ENCODE data around the gene SEMA5A.

The SEMA5A gene

GRCh38 chr5:9440517-9440916 is 105.4 kb downstream of the SEMA5A start:
- no peak for TF ChIP-seq GATA2 (IDR thresholded peaks at IDR 0.05; ENCODE audit: low read depth, low read length)
- TF ChIP-seq GATA3 (IDR thresholded peaks at IDR 0.05; ENCODE audit: low read depth, low read length), result no peak

- TF ChIP-seq GATA3 (IDR thresholded peaks at IDR 0.05; ENCODE audit: low read depth, low read length), result no peak
- no peak for TF ChIP-seq GATA2 (IDR thresholded peaks at IDR 0.05; ENCODE audit: low read depth, low read length)
Measured at GRCh38 chr5:9439531-9440292, 106.2 kb downstream of the SEMA5A start.

GRCh38 chr5:9438596-9439354 is 107.1 kb downstream of the SEMA5A start:
- no peak for TF ChIP-seq GATA2 (IDR thresholded peaks at IDR 0.05; ENCODE audit: low read depth, low read length)
- TF ChIP-seq GATA3 (IDR thresholded peaks at IDR 0.05; ENCODE audit: low read depth, low read length), result no peak

GRCh38 chr5:9437741-9438240 is 108.1 kb downstream of the SEMA5A start:
- no peak for TF ChIP-seq GATA2 (IDR thresholded peaks at IDR 0.05; ENCODE audit: low read depth, low read length)
- no peak for TF ChIP-seq GATA3 (IDR thresholded peaks at IDR 0.05; ENCODE audit: low read depth, low read length)

- TF ChIP-seq GATA3 (IDR thresholded peaks at IDR 0.05; ENCODE audit: low read depth, low read length) (no peak), GATA2 (IDR thresholded peaks at IDR 0.05; ENCODE audit: low read depth, low read length) (peak; percentile 31)
Measured at GRCh38 chr5:9431496-9432258, 114.2 kb downstream of the SEMA5A start.

GRCh38 chr5:9431151-9431495 is 114.8 kb downstream of the SEMA5A start:
- no peak for TF ChIP-seq GATA3 (IDR thresholded peaks at IDR 0.05; ENCODE audit: low read depth, low read length)

- no peak for TF ChIP-seq GATA3 (IDR thresholded peaks at IDR 0.05; ENCODE audit: low read depth, low read length)
- TF ChIP-seq GATA2 (IDR thresholded peaks at IDR 0.05; ENCODE audit: low read depth, low read length), result no peak
Measured at GRCh38 chr5:9430306-9430705, 115.6 kb downstream of the SEMA5A start.

GRCh38 chr5:9429691-9430215 is 116.1 kb downstream of the SEMA5A start:
- no peak for TF ChIP-seq GATA3 (IDR thresholded peaks at IDR 0.05; ENCODE audit: low read depth, low read length)
- TF ChIP-seq GATA2 (IDR thresholded peaks at IDR 0.05; ENCODE audit: low read depth, low read length), result no peak

- TF ChIP-seq GATA2 (IDR thresholded peaks at IDR 0.05; ENCODE audit: low read depth, low read length), result no peak
- no peak for TF ChIP-seq GATA3 (IDR thresholded peaks at IDR 0.05; ENCODE audit: low read depth, low read length)
Measured at GRCh38 chr5:9428272-9428671, 117.6 kb downstream of the SEMA5A start.

GRCh38 chr5:9425710-9426109 is 120.2 kb downstream of the SEMA5A start:
- TF ChIP-seq GATA2 (IDR thresholded peaks at IDR 0.05; ENCODE audit: low read depth, low read length), result no peak
- TF ChIP-seq GATA3 (IDR thresholded peaks at IDR 0.05; ENCODE audit: low read depth, low read length), result no peak

GRCh38 chr5:9423571-9423970 is 122.3 kb downstream of the SEMA5A start:
- TF ChIP-seq GATA2 (IDR thresholded peaks at IDR 0.05; ENCODE audit: low read depth, low read length), result no peak
- no peak for TF ChIP-seq GATA3 (IDR thresholded peaks at IDR 0.05; ENCODE audit: low read depth, low read length)

GRCh38 chr5:9421884-9422283 is 124.0 kb downstream of the SEMA5A start:
- no peak for TF ChIP-seq GATA3 (IDR thresholded peaks at IDR 0.05; ENCODE audit: low read depth, low read length)
- no peak for TF ChIP-seq GATA2 (IDR thresholded peaks at IDR 0.05; ENCODE audit: low read depth, low read length)

GRCh38 chr5:9419794-9420193 is 126.1 kb downstream of the SEMA5A start:
- TF ChIP-seq GATA3 (IDR thresholded peaks at IDR 0.05; ENCODE audit: low read depth, low read length), result no peak
- TF ChIP-seq GATA2 (IDR thresholded peaks at IDR 0.05; ENCODE audit: low read depth, low read length), result no peak

- TF ChIP-seq GATA3 (IDR thresholded peaks at IDR 0.05; ENCODE audit: low read depth, low read length), result no peak
- no peak for TF ChIP-seq GATA2 (IDR thresholded peaks at IDR 0.05; ENCODE audit: low read depth, low read length)
Measured at GRCh38 chr5:9415566-9415965, 130.3 kb downstream of the SEMA5A start.

Data from SH-SY5Y (cell line).